Kidney epithelial cell (primary cell): ENCODE results near the gene MYO1D. TPM values are rescaled to one million over a fixed set of nuclear protein-coding genes. Genes with fewer than 3 reads are reported as not detected.

ENCODE experiments used
- DNase-seq: peaks from one replicate; pipeline ENCODE4 v3.0.0-alpha.2; 2010; ENCODE audit warnings: low read depth
- H3K27me3 ChIP-seq: 2 replicates; pipeline ENCODE4 v1.6.0; 2011; ENCODE audit warnings: low read length; ENCODE audit not compliant: control insufficient read depth, insufficient read depth
- H3K36me3 ChIP-seq: 2 replicates; pipeline ENCODE4 v1.5.1; 2011; ENCODE audit warnings: low read length; ENCODE audit not compliant: control insufficient read depth, insufficient read depth
- H3K4me3 ChIP-seq: 2 replicates; pipeline ENCODE4 v1.5.1; 2011; ENCODE audit warnings: low read depth, mild to moderate bottlenecking, control low read depth, low read length
- CTCF ChIP-seq: IDR thresholded peaks from 2 replicates; pipeline ENCODE4 v1.5.1; 2011; ENCODE audit warnings: mild to moderate bottlenecking, moderate library complexity, low read length, control low read depth, inconsistent platforms; ENCODE audit not compliant: insufficient read depth, poor library complexity, severe bottlenecking
- total RNA-seq: library from RNA; depleted of rRNA; stranded (reverse); fragments of >200 nt; gene quantifications from 2 replicates; pipeline ENCODE4 v1.2.3, GENCODE V29; 2015

The MYO1D gene
- total RNA-seq, 1 donor from 2014 or later: 95.5 TPM

- H3K27me3 ChIP-seq: no peaks in the 10 kb centered on the region
- no peak for DNase-seq
- no peak overlapping the region for H3K4me3 ChIP-seq
- TF ChIP-seq CTCF: no peak
- H3K36me3 ChIP-seq: no peaks in the 10 kb centered on the region
Observed at GRCh38 chr17:32869345-32870026, 7.4 kb downstream of the MYO1D start.

- no peaks in the 10 kb centered on the region for H3K36me3 ChIP-seq
- H3K4me3 ChIP-seq: no peak overlapping the region
- no peak for TF ChIP-seq CTCF
- no peaks in the 10 kb centered on the region for H3K27me3 ChIP-seq
- no peak for DNase-seq
Observed at GRCh38 chr17:32865141-32865540, 11.8 kb downstream of the MYO1D start.

DNA sequence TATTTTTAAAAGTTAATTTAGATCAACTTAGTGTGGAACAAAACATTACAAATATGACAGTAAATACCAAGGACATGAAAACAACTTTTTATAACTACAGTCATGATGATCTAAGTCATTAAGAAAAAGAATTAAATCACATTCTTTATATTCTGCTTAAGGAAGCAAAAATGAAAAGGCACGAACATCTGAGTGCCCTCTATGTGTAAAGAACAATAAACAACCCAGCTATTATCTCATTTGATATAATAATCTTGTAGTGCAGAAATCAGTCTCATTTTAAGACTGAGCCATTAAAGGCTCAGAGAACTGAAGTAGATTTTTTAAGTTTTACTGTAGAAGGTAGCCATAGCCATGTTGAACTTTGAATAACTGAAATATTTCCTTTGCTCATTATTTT, 13.4 kb downstream of the MYO1D start:
- no peak for DNase-seq
- no peak for TF ChIP-seq CTCF
- H3K36me3 ChIP-seq: no peaks in the 10 kb centered on the region

DNA sequence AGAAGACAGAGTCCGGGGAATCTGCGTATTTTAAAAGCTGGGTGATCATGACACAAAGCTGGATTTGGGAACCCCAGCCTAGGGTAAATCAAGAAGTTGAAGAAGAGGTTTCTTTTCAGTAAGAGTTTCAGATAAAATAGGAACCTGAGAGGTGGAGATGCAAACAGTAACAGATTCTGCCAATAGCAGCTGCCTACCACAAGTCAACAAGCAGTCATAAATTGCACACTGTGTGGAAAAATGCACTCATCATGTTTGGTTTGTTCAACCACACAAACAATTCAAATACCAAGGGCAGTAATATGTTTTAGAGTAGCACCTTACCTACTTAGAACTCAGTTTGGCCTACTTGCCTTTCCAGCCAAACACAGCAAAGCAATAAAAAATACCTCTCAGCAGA, 14.0 kb downstream of the MYO1D start:
- no peak for DNase-seq
- no peaks in the 10 kb centered on the region for H3K36me3 ChIP-seq
- H3K4me3 ChIP-seq: no peak overlapping the region
- no peak for TF ChIP-seq CTCF
- no peaks in the 10 kb centered on the region for H3K27me3 ChIP-seq

More for the DNA sequence above, 13.4 kb downstream of the MYO1D start:
- no peak overlapping the region for H3K4me3 ChIP-seq
- no peaks in the 10 kb centered on the region for H3K27me3 ChIP-seq

DNA sequence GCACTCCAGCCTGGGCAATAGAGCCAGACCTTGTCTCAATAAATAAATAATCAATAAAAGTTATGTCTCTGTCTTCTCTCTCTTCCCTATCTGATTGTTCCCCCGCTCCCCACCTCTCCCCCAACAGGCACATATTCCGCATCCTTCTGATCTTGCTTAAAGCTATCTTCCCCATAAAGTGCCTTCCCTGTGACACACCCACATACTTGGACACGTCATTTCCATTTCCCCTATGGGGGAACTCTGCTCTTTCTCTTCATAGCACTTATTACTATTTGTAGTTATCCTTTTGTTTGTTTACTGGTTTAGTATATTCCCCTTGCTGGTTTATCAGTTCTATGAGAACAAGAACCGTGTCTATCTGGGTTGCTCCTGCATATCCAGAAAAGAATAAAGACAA, 14.9 kb downstream of the MYO1D start:
- no peak for DNase-seq
- Histone ChIP-seq H3K27me3 (no peaks in the 10 kb centered on the region), H3K36me3 (no peaks in the 10 kb centered on the region), H3K4me3 (no peak overlapping the region)
- TF ChIP-seq CTCF: no peak

- no peaks in the 10 kb centered on the region for H3K27me3 ChIP-seq
- no peak overlapping the region for H3K4me3 ChIP-seq
- DNase-seq: no peak
- TF ChIP-seq CTCF: no peak
- no peaks in the 10 kb centered on the region for H3K36me3 ChIP-seq
Observed at GRCh38 chr17:32859857-32860525, 16.9 kb downstream of the MYO1D start.
